Spleen (tissue), 7 donors: ENCODE results near the gene HHIP.

Experiments
- CTCF ChIP-seq, 11 experiments: fragments of 200-600 bp in 7 of 11; fragments of 450-650 bp in 4 of 11; sonication (generic) in 4 of 11; IDR thresholded peaks in 8 of 11; conservative IDR thresholded peaks in 3 of 11; 1 replicate in 7 of 11; 2 replicates in 4 of 11; pipeline versions ENCODE4 v1.4.0 to v1.8.0; 2016 to 2021; ENCODE audit warnings: antibody characterized with exemption in 11 of 11, inconsistent platforms in 4 of 11, mild to moderate bottlenecking in 1 of 11
- POLR2A ChIP-seq, 3 donors: fragments of 450-650 bp; IDR thresholded peaks; one replicate each; pipeline ENCODE4 v1.5.1; 2017; ENCODE audit warnings: antibody characterized with exemption in 3 of 3, mild to moderate bottlenecking in 1 of 3
- POLR2AphosphoS5 ChIP-seq, 3 donors: sonication (generic); formaldehyde crosslinking; IDR thresholded peaks; one replicate each; pipeline ENCODE4 v1.5.1; 2017; ENCODE audit warnings: antibody characterized with exemption in 3 of 3
- donor health status: DM: no; HTN: no; CAD: no; lungs with moderate emphysema.
- donor health status: DM: no; HTN: no; CAD: no.
- donor health status: DM: no; HTN: no; CAD: no.

- TF ChIP-seq POLR2A (IDR thresholded peaks at IDR 0.05) (no peak), CTCF (IDR thresholded peaks at IDR 0.05 in 8 of 11, conservative IDR thresholded peaks at IDR 0.05 in 3 of 11) (no peak), POLR2AphosphoS5 (IDR thresholded peaks at IDR 0.05) (no peak)
These were observed 21.5 kb downstream of the HHIP start for GRCh38 chr4:144667500-144667899.
